Measurements from ENCODE around the gene RPAP2.

- TF ChIP-seq, protein P1, sequence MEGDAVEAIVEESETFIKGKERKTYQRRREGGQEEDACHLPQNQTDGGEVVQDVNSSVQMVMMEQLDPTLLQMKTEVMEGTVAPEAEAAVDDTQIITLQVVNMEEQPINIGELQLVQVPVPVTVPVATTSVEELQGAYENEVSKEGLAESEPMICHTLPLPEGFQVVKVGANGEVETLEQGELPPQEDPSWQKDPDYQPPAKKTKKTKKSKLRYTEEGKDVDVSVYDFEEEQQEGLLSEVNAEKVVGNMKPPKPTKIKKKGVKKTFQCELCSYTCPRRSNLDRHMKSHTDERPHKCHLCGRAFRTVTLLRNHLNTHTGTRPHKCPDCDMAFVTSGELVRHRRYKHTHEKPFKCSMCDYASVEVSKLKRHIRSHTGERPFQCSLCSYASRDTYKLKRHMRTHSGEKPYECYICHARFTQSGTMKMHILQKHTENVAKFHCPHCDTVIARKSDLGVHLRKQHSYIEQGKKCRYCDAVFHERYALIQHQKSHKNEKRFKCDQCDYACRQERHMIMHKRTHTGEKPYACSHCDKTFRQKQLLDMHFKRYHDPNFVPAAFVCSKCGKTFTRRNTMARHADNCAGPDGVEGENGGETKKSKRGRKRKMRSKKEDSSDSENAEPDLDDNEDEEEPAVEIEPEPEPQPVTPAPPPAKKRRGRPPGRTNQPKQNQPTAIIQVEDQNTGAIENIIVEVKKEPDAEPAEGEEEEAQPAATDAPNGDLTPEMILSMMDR (IDR thresholded peaks at IDR 0.05 in 2 of 3, conservative IDR thresholded peaks at IDR 0.05 in 1 of 3; ENCODE audit: borderline replicate concordance in 1 of 3, insufficient read depth in 1 of 3, low read depth in 2 of 3, low read length in 2 of 3) = no peak
- TF ChIP-seq CEBPB (IDR thresholded peaks at IDR 0.05; ENCODE audit: low read depth) (no peak), TCF7L2 (IDR thresholded peaks at IDR 0.05; ENCODE audit: borderline replicate concordance, extremely low read depth, insufficient read depth, insufficient read length) (no peak), ZFX (IDR thresholded peaks at IDR 0.05) (no peak), POLR2A (IDR thresholded peaks at IDR 0.05; ENCODE audit: borderline replicate concordance, extremely low read depth, insufficient read depth, insufficient read length) (no peak), POLR2AphosphoS5 (IDR thresholded peaks at IDR 0.05; ENCODE audit: low read depth, low read length) (no peak), ATF3 (IDR thresholded peaks at IDR 0.05) (no peak), EZH2 (IDR thresholded peaks at IDR 0.05) (no peak), RAD21 (IDR thresholded peaks at IDR 0.05; ENCODE audit: low read depth) (no peak), ZNF274 (IDR thresholded peaks at IDR 0.05; ENCODE audit: low read depth, low read length) (no peak), EZH2phosphoT487 (IDR thresholded peaks at IDR 0.05; ENCODE audit: borderline replicate concordance) (no peak), SP1 (IDR thresholded peaks at IDR 0.05; ENCODE audit: low read depth) (no peak), YY1 (IDR thresholded peaks at IDR 0.05; ENCODE audit: extremely low read depth, insufficient replicate concordance, low read depth, low read length) (no peak)
- TF ChIP-seq, protein P2, sequence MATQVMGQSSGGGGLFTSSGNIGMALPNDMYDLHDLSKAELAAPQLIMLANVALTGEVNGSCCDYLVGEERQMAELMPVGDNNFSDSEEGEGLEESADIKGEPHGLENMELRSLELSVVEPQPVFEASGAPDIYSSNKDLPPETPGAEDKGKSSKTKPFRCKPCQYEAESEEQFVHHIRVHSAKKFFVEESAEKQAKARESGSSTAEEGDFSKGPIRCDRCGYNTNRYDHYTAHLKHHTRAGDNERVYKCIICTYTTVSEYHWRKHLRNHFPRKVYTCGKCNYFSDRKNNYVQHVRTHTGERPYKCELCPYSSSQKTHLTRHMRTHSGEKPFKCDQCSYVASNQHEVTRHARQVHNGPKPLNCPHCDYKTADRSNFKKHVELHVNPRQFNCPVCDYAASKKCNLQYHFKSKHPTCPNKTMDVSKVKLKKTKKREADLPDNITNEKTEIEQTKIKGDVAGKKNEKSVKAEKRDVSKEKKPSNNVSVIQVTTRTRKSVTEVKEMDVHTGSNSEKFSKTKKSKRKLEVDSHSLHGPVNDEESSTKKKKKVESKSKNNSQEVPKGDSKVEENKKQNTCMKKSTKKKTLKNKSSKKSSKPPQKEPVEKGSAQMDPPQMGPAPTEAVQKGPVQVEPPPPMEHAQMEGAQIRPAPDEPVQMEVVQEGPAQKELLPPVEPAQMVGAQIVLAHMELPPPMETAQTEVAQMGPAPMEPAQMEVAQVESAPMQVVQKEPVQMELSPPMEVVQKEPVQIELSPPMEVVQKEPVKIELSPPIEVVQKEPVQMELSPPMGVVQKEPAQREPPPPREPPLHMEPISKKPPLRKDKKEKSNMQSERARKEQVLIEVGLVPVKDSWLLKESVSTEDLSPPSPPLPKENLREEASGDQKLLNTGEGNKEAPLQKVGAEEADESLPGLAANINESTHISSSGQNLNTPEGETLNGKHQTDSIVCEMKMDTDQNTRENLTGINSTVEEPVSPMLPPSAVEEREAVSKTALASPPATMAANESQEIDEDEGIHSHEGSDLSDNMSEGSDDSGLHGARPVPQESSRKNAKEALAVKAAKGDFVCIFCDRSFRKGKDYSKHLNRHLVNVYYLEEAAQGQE (IDR thresholded peaks at IDR 0.05; ENCODE audit: low read depth) = no peak
These were observed 145.5 kb downstream of the RPAP2 start for GRCh38 chr1:92444351-92444750.
